ENCODE data around the gene HHEX. TPM values are rescaled to one million over a fixed set of nuclear protein-coding genes. Genes with fewer than 3 reads are reported as not detected.

HHEX gene
- total and polyA plus RNA-seq, 2 of the 8 experiments (the other 6 are each of a cell fraction or from before 2014, with no cell fraction given), result 0.56 to 1.5 TPM

GRCh38 chr10:92729886-92730285, 40.1 kb downstream of the HHEX start:
- DNase-seq (ENCODE audit: low read depth in 1 of 2, low spot score in 2 of 2), result no peak

More at GRCh38 chr10:92729886-92730285, 40.1 kb downstream of the HHEX start:
- Histone ChIP-seq H2BK5ac (ENCODE audit: low read depth, low read length) (no peak overlapping the region), H3K9me3 (ENCODE audit: insufficient read depth in 2 of 2, low read depth in 1 of 2, low read length in 1 of 2) (no peaks in the 10 kb centered on the region; a peak in 1 of 4 replicates), H3K4ac (replicated peaks; ENCODE audit: insufficient read length, low read depth, low read length) (no peak overlapping the region), H3K79me1 (ENCODE audit: low read depth, low read length) (no peaks in the 10 kb centered on the region), H3K79me2 (ENCODE audit: control insufficient read depth in 1 of 2, insufficient read depth in 2 of 2, low read length in 2 of 2) (no peaks in the 10 kb centered on the region), H2BK12ac (ENCODE audit: low read depth, low read length) (no peak overlapping the region; the same call in 1 of the 2 replicates), H4K91ac (replicated peaks; ENCODE audit: insufficient read length, low read length) (no peak overlapping the region), H3K56ac (replicated peaks; ENCODE audit: insufficient read length, low read depth, low read length) (no peak overlapping the region), H3K27me3 (replicated peaks in 1 of 4; ENCODE audit: control insufficient read depth in 3 of 4, extremely low read depth in 1 of 4, insufficient read depth in 3 of 4, low read length in 3 of 4) (no peaks in the 10 kb centered on the region), H3K4me2 (ENCODE audit: insufficient read depth in 1 of 2, low read depth in 2 of 2, low read length in 2 of 2) (no peak overlapping the region), H3K36me3 (ENCODE audit: control insufficient read depth in 2 of 4, insufficient read depth in 4 of 4, low read length in 3 of 4) (no peaks in the 10 kb centered on the region), H4K20me1 (replicated peaks in 1 of 2; ENCODE audit: control insufficient read depth in 1 of 2, insufficient read depth in 2 of 2, low read length in 2 of 2) (no peaks in the 10 kb centered on the region), H3K23ac (ENCODE audit: insufficient read length) (no peak overlapping the region), H3K23me2 (ENCODE audit: low read depth, low read length) (no peaks in the 10 kb centered on the region), H3K27ac (ENCODE audit: low read depth, low read length) (no peak overlapping the region), H4K8ac (ENCODE audit: extremely low read depth, insufficient read depth, low read length) (no peak overlapping the region), H2AK5ac (ENCODE audit: low read depth, low read length) (no peak overlapping the region), H2AFZ (ENCODE audit: low read length) (no peak overlapping the region), H3K14ac (ENCODE audit: insufficient read length) (no peak overlapping the region), H2BK20ac (ENCODE audit: low read length) (no peak overlapping the region), H4K5ac (ENCODE audit: insufficient read length, low read depth, low read length) (no peak overlapping the region), H3K4me1 (replicated peaks in 1 of 4; ENCODE audit: control insufficient read depth in 3 of 4, insufficient read depth in 4 of 4, low read length in 3 of 4) (peaks cover 0 to 5% (median 0%) of the 10 kb centered on the region in 4 experiments; a peak in 5 of 7 replicates), H3K4me3 (ENCODE audit: extremely low read depth in 1 of 4, insufficient read depth in 2 of 4, low read depth in 3 of 4, low read length in 4 of 4) (no peak overlapping the region), H2BK15ac (ENCODE audit: low read length) (no peak overlapping the region), H2BK120ac (replicated peaks; ENCODE audit: low read depth, low read length) (no peak overlapping the region), H3K18ac (ENCODE audit: extremely low read depth, low read length) (no peak overlapping the region), H3K9ac (replicated peaks in 1 of 4; ENCODE audit: extremely low read depth in 1 of 4, low read depth in 3 of 4, low read length in 3 of 4) (no peak overlapping the region)
- POLR2A ChIA-PET (ENCODE audit: partially characterized antibody), result no interaction called here
- CTCF ChIA-PET (ENCODE audit: partially characterized antibody), result interaction anchor here (0.6 to 0.7 kb wide), 2 partner anchors 38 to 123 kb away, joined by 3 read pairs; no protein-coding TSS in a partner anchor
- no peak for TF ChIP-seq SP2 (IDR thresholded peaks at IDR 0.05; ENCODE audit: low read length)
- no peak for TF ChIP-seq BRCA1 (IDR thresholded peaks at IDR 0.05; ENCODE audit: low read depth, low read length)
- 91% methylated on average over 1 of the region's 2 CpGs; no CpG with 5 or more reads in 1 of the 2 experiments for WGBS, 2 experiments (ENCODE audit: extremely low coverage in 1 of 2, insufficient coverage in 1 of 2, insufficient read length in 1 of 2, insufficient replicate concordance in 2 of 2, low coverage in 1 of 2, low lambda C conversion rate in 2 of 2, missing lambda C conversion rate in 1 of 2)
- FAIRE-seq, result no peak

Measured in H1 (cell line).